Measurements from ENCODE around the gene BLACAT1. TPM values are rescaled to one million over a fixed set of nuclear protein-coding genes. Genes with fewer than 3 reads are reported as not detected.

Gene BLACAT1
- total and polyA plus RNA-seq, 2 of the 8 experiments (the other 6 are each of a cell fraction or from before 2014, with no cell fraction given): 3.5 to 10.5 TPM

DNA sequence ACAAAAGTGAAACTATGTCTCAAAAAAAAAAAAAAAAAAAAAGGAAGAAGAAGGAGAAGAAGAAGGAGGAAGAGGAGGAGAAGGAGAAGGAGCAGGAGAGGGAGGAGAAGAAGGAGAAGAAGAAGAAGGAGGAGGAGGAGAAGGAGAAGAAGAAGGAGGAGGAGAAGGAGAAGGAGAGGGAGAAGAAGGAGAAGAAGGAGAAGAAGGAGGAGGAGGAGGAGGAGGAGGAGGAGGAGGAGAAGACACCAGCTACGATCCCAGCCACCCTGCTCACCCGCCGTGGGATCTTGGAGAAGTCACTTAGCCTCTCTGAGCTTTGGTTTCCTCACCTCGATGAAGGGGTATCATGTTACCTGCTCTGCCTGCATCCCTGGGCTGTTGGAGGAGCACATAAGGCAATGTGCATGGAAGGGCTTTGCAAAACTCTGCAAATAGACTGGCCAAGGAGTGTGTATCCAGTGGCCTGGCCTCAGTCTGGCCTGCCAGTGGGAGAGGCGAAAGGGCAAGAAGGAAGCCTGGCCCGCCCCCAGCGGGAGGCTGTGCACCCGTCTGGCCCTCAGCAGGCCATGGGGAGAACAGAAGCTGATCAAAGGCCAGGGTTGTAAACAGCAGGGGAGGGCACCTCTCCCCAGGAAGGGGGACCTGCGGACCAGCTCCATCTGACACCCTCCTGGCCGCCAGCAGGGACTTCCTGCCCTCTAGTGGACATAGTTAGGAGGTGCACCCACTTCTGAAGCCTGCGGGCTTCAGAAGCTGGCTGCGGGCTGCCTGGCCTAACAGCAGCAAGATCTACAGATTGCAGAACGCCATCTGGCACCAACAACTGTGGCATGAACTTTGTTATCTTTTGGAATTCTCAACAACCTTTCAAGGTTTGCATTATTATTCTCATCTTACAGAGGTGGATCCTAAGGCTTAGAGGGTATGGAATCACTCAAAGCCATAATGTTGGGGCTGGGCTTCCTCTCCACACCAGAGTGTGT is 29.4 kb upstream of the BLACAT1 start (continued):
- no peak for TF ChIP-seq CBX8 (IDR thresholded peaks at IDR 0.05; ENCODE audit: borderline replicate concordance, low read depth, low read length)
- TF ChIP-seq SIN3A (conservative IDR thresholded peaks at IDR 0.05 in 1 of 2, IDR thresholded peaks at IDR 0.05 in 1 of 2; ENCODE audit: low read depth in 1 of 2, low read length in 2 of 2): peak in 1 of 2 experiments; percentile 68; a peak in 1 of 4 replicates
- TF ChIP-seq RAD21 (IDR thresholded peaks at IDR 0.05 in 1 of 2, conservative IDR thresholded peaks at IDR 0.05 in 1 of 2; ENCODE audit: low read depth in 2 of 2, low read length in 2 of 2): peak; percentile 96 to 99
- TF ChIP-seq HDAC2 (IDR thresholded peaks at IDR 0.05; ENCODE audit: borderline replicate concordance in 1 of 2, low read depth in 2 of 2, low read length in 2 of 2): 0 out of 4 replicates have a peak, but pooled peaks of 1 of the 2 experiments have one; percentile 65
- peak; percentile 35; the same call in 1 of the 2 replicates for TF ChIP-seq KDM1A (IDR thresholded peaks at IDR 0.05; ENCODE audit: borderline replicate concordance, low read length)
- TF ChIP-seq, protein P1, sequence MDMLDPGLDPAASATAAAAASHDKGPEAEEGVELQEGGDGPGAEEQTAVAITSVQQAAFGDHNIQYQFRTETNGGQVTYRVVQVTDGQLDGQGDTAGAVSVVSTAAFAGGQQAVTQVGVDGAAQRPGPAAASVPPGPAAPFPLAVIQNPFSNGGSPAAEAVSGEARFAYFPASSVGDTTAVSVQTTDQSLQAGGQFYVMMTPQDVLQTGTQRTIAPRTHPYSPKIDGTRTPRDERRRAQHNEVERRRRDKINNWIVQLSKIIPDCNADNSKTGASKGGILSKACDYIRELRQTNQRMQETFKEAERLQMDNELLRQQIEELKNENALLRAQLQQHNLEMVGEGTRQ (IDR thresholded peaks at IDR 0.05; ENCODE audit: low read length): no peak
